NOMO-1 (cell line): ENCODE measurements around the gene PGK1.
A peak's percentile ranks its signal among the peaks of the same experiment; 100 is the strongest.

ENCODE experiments used
- DNase-seq, 2 experiments: peaks; one replicate each; lab custom pipeline; 2025; ENCODE audit not compliant: unreplicated experiment in 2 of 2; lab: John Stamatoyannopoulos, UW

PGK1 gene

DNA sequence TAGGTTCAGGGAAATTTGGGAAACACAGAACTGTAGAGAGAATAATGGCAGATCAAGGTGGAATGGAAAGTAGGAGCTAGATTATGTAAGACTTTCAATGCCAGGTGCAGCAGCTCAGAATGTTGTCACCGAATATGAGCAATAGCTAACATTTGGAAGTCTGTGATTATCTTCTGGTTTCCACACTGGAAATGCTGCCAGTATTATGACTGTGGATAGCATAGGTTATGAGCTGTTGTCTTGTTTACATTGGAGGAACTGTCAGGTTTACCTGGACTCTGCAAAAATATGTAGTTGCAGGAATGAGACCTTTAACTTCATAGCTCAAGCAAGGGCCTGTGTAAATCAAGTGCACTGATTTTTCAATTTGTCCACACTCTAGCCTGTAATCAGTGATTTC lies 61.4 kb downstream of the PGK1 start:
- no peak for DNase-seq

DNA sequence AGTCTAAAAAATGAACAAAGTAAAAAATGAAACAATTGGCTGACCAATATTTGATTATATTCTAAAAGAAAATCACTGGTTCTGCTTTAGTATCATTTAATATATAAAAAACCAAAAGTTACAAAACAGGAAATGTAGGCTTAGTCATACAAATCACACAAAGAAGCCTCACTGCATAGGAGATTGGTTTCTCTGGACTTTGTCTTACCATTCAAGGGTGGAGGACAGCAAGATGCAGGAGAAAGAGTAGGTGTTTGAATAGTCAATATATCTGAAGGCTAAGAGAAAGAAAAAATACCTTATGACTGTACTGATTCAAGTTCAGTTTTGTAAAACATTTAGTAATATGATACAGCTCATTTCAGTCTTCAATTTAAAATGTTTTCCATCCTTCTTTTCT lies 64.0 kb downstream of the PGK1 start:
- DNase-seq: peak in 1 of 2 experiments; percentile 2
